Vagina (tissue), 2 donors: ENCODE results near the gene CBLN3.
A peak's percentile ranks its signal among the peaks of the same experiment; 100 is the strongest.

Source experiments
- POLR2A ChIP-seq, 2 donors: fragments of 450-650 bp; IDR thresholded peaks; one replicate each; pipeline ENCODE4 v1.6.1; 2017; ENCODE audit warnings: antibody characterized with exemption in 2 of 2, mild to moderate bottlenecking in 2 of 2, moderate library complexity in 2 of 2
- POLR2AphosphoS5 ChIP-seq, 2 donors: sonication (generic); formaldehyde crosslinking; IDR thresholded peaks; one replicate each; pipeline ENCODE4 v1.9.0; 2017; ENCODE audit warnings: antibody characterized with exemption in 2 of 2, mild to moderate bottlenecking in 2 of 2, low read depth in 1 of 2; ENCODE audit not compliant: insufficient read depth in 1 of 2
- TF ChIP-seq, protein P1 (sequence below), 3 experiments: fragments of 450-650 bp in 2 of 3; fragments of 200-600 bp in 1 of 3; sonication (generic) in 1 of 3; IDR thresholded peaks; one replicate each; pipeline ENCODE4 v1.5.1; 2017 to 2019; ENCODE audit warnings: antibody characterized with exemption in 3 of 3, mild to moderate bottlenecking in 2 of 3, moderate library complexity in 2 of 3

DNA sequence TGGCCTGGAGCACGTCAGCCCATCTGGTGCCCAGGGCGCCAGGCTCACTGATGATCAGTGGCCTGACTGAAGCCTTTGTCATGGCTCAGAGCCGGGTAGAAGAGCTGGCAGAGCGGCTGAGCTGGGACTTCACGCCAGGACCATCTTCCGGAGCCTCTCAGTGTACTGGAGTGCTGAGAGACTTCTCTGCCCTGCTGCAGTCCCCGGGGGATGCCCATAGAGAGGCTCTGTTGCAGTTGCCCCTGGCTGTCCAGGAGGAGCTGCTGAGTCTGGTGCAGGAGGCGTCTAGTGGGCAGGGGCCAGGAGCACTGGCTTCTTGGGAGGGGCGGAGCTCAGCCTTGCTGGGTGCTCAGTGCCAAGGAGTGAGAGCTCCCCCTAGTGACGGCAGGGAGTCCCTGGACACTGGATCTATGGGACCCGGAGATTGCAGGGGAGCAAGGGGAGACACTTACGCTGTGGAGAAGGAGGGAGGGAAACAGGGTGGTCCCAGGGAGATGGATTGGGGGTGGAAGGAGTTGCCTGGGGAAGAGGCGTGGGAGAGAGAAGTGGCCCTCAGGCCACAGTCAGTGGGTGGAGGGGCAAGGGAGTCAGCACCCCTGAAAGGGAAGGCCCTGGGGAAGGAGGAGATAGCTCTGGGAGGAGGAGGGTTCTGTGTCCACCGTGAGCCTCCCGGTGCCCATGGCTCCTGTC is 2.2 kb upstream of the CBLN3 start:
- TF ChIP-seq, protein P1, sequence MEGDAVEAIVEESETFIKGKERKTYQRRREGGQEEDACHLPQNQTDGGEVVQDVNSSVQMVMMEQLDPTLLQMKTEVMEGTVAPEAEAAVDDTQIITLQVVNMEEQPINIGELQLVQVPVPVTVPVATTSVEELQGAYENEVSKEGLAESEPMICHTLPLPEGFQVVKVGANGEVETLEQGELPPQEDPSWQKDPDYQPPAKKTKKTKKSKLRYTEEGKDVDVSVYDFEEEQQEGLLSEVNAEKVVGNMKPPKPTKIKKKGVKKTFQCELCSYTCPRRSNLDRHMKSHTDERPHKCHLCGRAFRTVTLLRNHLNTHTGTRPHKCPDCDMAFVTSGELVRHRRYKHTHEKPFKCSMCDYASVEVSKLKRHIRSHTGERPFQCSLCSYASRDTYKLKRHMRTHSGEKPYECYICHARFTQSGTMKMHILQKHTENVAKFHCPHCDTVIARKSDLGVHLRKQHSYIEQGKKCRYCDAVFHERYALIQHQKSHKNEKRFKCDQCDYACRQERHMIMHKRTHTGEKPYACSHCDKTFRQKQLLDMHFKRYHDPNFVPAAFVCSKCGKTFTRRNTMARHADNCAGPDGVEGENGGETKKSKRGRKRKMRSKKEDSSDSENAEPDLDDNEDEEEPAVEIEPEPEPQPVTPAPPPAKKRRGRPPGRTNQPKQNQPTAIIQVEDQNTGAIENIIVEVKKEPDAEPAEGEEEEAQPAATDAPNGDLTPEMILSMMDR (IDR thresholded peaks at IDR 0.05), result peak; percentile 59 to 96 (median 96)
- peak; percentile 61 to 64 for TF ChIP-seq POLR2AphosphoS5 (IDR thresholded peaks at IDR 0.05; ENCODE audit: insufficient read depth in 1 of 2, low read depth in 1 of 2)
- TF ChIP-seq POLR2A (IDR thresholded peaks at IDR 0.05), result no peak
